Naive B cell (primary cell): Measurements from ENCODE around the gene SLC35B2. TPM values are rescaled to one million over a fixed set of nuclear protein-coding genes. Genes with fewer than 3 reads are reported as not detected.

ENCODE experiments used
- ATAC-seq, 2 donors: fragments of 150-1000 bp; cut with Tn5 transposase; 2 replicates each; pipeline ENCODE4 v1.10.0; 2021; ENCODE audit warnings: low read depth in 2 of 2, mild to moderate bottlenecking in 2 of 2, moderate library complexity in 2 of 2
- DNase-seq: peaks from one replicate; pipeline ENCODE4 v3.0.0; 2022
- H3K27ac Mint-ChIP-seq, 6 donors: one replicate each; pipeline ENCODE4 v1.8.0; 2020 to 2022; ENCODE audit warnings: mild to moderate bottlenecking in 6 of 6, mixed read lengths in 6 of 6, moderate library complexity in 5 of 6, inconsistent platforms in 2 of 6
- H3K27me3 Mint-ChIP-seq, 3 donors: one replicate each; pipeline ENCODE4 v1.8.0; 2021 to 2022; ENCODE audit warnings: mixed read lengths in 3 of 3, mild to moderate bottlenecking in 1 of 3
- H3K36me3 Mint-ChIP-seq, 2 donors: one replicate each; pipeline ENCODE4 v1.8.0; 2020 to 2022; ENCODE audit warnings: mixed read lengths in 2 of 2, inconsistent platforms in 1 of 2, mild to moderate bottlenecking in 1 of 2
- H3K4me1 Mint-ChIP-seq, 3 donors: one replicate each; pipeline ENCODE4 v1.8.0; 2020 to 2022; ENCODE audit warnings: mixed read lengths in 3 of 3, inconsistent platforms in 1 of 3, mild to moderate bottlenecking in 1 of 3, moderate library complexity in 1 of 3
- H3K4me3 Mint-ChIP-seq, 8 donors: one replicate each; pipeline ENCODE4 v1.8.0; 2020 to 2022; ENCODE audit warnings: mild to moderate bottlenecking in 8 of 8, mixed read lengths in 8 of 8, moderate library complexity in 8 of 8, inconsistent platforms in 2 of 8
- H3K9me3 Mint-ChIP-seq, 7 donors: one replicate each; pipeline ENCODE4 v1.8.0; 2020 to 2022; ENCODE audit warnings: mixed read lengths in 7 of 7, mild to moderate bottlenecking in 5 of 7, inconsistent platforms in 2 of 7, moderate library complexity in 1 of 7
- polyA plus RNA-seq, 6 donors: library from polyadenylated mRNA; unstranded; fragments of 300-500 nt; fragmentation: Illumina TruSeq; gene quantifications; one replicate each; pipeline ENCODE4 v1.2.3, GENCODE V29; 2021; ENCODE audit warnings: low read depth in 6 of 6

SLC35B2 gene
- polyA plus RNA-seq: 10 to 100 TPM; 24.2 to 38.6 (median 27.2) TPM

DNA sequence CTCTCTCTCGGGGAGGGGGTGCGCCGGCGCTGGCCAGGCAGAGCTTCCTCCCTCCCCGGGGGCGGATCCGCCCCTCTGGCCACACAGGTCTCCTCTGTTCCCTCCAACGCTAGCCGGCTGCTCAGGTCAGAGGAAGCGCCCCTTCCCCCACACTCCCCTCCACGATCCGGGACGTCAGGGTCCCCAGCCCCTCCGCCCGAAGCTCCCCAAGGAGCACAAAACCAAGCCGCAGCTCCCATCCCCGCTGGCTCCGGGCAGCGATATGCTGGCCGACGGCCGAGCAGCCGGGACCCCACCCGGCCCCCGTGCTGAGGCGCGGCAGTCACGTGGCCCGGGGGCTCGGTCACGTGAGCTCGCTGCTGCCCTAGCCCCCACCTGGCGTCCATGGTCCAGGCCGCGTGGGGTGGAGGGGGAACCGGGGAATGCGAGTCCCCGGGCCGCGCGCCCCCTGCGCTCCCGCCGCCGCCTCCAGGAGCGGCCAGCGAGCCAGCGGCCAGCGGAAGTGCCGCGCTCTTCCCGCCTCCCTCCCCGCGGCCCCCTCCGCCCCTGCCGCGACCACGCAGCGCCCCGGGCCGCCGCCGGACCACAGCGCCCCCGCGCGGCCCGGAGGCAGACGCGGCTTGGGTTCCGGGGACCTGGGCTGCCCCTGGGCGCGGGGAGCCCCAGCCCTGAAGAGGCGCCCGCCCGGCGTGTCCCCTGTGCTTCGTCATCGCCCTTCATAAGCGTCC, at the start of gene SLC35B2:
Gene SLC35B2 (minus strand): TSS at position 504 of the 728 bp plus-strand sequence. CDS start 118 bp downstream, at position 386.
- peaks cover 20 to 46% of the 10 kb centered on the region in 2 donors for H3K36me3 Mint-ChIP-seq
- H3K27ac Mint-ChIP-seq: peak within 1 kb of the TSS; percentile 96 to 100 (median 98)
- no peaks in the 10 kb centered on the region for H3K27me3 Mint-ChIP-seq
- ATAC-seq (peak; percentile 70 to 78), DNase-seq (peak; percentile 76)
- H3K4me3 Mint-ChIP-seq: peak within 1 kb of the TSS; percentile 82 to 97 (median 93)
- H3K4me1 Mint-ChIP-seq: peaks cover 69 to 89% (median 85%) of the 10 kb centered on the region in 3 donors
- peaks cover 0 to 2% (median 0%) of the 10 kb centered on the region in 7 donors for H3K9me3 Mint-ChIP-seq

- Mint-ChIP-seq H3K4me1 (peaks cover 3 to 9% (median 4%) of the 10 kb centered on the region in 3 donors), H3K9me3 (no peaks in the 10 kb centered on the region), H3K36me3 (peaks cover 8 to 27% of the 10 kb centered on the region in 2 donors), H3K27me3 (no peaks in the 10 kb centered on the region), H3K27ac (peak overlapping the region in 1 of 6 donors; percentile 41), H3K4me3 (no peak overlapping the region)
- no peak for DNase-seq
- ATAC-seq: no peak
These were observed 49.4 kb upstream of the SLC35B2 start for GRCh38 chr6:44306710-44307109.

GRCh38 chr6:44305200-44305725, 47.9 kb upstream of the SLC35B2 start:
- Mint-ChIP-seq H3K27ac (peak overlapping the region in 2 of 6 donors; percentile 24 to 53), H3K4me3 (no peak overlapping the region), H3K27me3 (no peaks in the 10 kb centered on the region), H3K9me3 (no peaks in the 10 kb centered on the region), H3K36me3 (peaks cover 8 to 37% of the 10 kb centered on the region in 2 donors), H3K4me1 (peaks cover 0 to 7% (median 5%) of the 10 kb centered on the region in 3 donors)
- DNase-seq (no peak), ATAC-seq (no peak)

DNA sequence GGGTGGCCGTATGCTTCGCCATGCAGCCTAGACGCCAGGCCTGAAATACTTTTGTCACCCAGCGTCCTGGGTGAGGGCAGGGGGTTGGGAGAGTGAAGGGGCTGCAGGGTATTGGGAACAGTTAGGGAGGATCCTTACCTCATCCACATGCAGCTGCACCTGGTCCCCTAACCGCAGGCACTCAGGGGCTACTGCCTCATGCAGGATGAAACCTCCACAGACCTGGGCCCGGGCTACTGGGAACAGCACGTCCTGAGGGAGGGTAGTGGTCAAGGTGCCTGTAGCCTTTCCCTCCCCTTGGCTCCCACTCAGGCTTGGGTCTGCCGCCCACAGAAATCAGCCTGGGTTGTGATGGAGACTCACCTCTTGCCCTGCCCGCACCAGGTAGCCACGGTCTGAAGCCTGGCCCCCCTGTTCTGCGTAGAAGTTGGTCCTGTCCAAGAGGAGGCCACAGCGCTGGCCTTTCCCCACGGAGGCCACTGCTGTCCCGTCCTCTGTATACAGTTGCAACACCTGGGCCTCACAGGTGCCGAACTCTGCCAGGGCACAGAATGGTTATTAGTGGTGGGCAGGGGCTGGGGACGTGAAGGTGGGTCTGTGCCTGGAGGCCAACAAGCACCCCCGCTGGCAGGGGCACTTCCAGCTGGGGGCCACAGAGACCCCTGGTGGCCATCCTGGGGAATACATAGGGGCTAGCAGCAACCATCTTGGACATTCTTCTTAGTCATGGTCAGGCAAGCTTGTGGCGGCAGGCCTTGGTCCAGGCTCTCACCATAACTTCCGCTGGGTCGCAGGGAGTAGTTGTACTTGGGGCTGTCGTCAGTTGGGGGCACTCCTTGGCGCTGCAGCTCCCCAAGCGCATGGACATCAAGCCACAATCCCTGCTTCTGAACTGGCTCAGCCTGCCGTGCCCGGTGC, 47.2 kb upstream of the SLC35B2 start:
- Mint-ChIP-seq H3K4me3 (no peak overlapping the region), H3K9me3 (no peaks in the 10 kb centered on the region), H3K27ac (no peak overlapping the region), H3K4me1 (peaks cover 0 to 5% (median under 1%) of the 10 kb centered on the region in 3 donors), H3K27me3 (no peaks in the 10 kb centered on the region), H3K36me3 (peaks cover 1 to 31% of the 10 kb centered on the region in 2 donors)
- peak; percentile 43 for DNase-seq
- ATAC-seq: peak; percentile 55 to 63

- no peak overlapping the region for H3K4me3 Mint-ChIP-seq
- H3K9me3 Mint-ChIP-seq: no peaks in the 10 kb centered on the region
- peaks cover 0 to 6% (median 0%) of the 10 kb centered on the region in 3 donors for H3K27me3 Mint-ChIP-seq
- no peak for DNase-seq
- no peak overlapping the region for H3K27ac Mint-ChIP-seq
- H3K36me3 Mint-ChIP-seq: peaks cover 0 to 31% of the 10 kb centered on the region in 2 donors
- peaks cover 0 to 5% (median 0%) of the 10 kb centered on the region in 3 donors for H3K4me1 Mint-ChIP-seq
- no peak for ATAC-seq
These were observed 46.5 kb upstream of the SLC35B2 start for GRCh38 chr6:44303842-44304241.

DNA sequence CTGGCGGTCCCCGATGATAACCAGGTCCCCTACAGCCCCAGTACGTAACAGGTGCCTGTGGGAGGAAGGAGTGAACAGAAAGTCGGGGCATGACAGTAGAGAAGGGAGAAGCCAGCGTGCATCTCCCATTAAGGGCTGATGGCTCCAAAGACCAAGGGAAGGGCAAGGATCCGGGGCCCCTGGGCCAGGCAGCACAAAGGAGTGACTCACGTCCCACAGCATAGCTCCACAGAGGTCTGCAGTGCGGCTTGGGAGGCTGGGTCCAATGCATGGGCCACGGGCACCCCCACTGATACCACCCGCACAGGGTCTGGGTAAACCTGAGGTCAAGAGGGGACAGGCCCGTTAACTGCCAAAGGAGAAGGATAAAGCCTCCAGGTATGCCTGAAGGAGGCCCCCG, 45.5 kb upstream of the SLC35B2 start:
- Mint-ChIP-seq H3K9me3 (no peaks in the 10 kb centered on the region), H3K27ac (no peak overlapping the region), H3K36me3 (peaks cover 0 to 33% of the 10 kb centered on the region in 2 donors), H3K27me3 (peaks cover 4 to 10% (median 6%) of the 10 kb centered on the region in 3 donors), H3K4me3 (no peak overlapping the region), H3K4me1 (peaks cover 0 to 7% (median 6%) of the 10 kb centered on the region in 3 donors)
- ATAC-seq (no peak), DNase-seq (no peak)

- no peak for ATAC-seq
- Mint-ChIP-seq H3K9me3 (no peaks in the 10 kb centered on the region), H3K4me1 (peaks cover 2 to 14% (median 10%) of the 10 kb centered on the region in 3 donors), H3K36me3 (peaks cover 0 to 33% of the 10 kb centered on the region in 2 donors), H3K27ac (no peak overlapping the region), H3K4me3 (no peak overlapping the region), H3K27me3 (peaks cover 4 to 14% (median 11%) of the 10 kb centered on the region in 3 donors)
- no peak for DNase-seq
These were observed 44.6 kb upstream of the SLC35B2 start for GRCh38 chr6:44301782-44302564.

GRCh38 chr6:44301106-44301505, 43.8 kb upstream of the SLC35B2 start:
- H3K36me3 Mint-ChIP-seq: peaks cover 0 to 33% of the 10 kb centered on the region in 2 donors
- H3K27me3 Mint-ChIP-seq: peaks cover 11 to 23% (median 19%) of the 10 kb centered on the region in 3 donors
- peaks cover 0 to 1% (median 0%) of the 10 kb centered on the region in 7 donors for H3K9me3 Mint-ChIP-seq
- no peak overlapping the region for H3K27ac Mint-ChIP-seq
- ATAC-seq (no peak), DNase-seq (no peak)
- peaks cover 10 to 20% (median 18%) of the 10 kb centered on the region in 3 donors for H3K4me1 Mint-ChIP-seq
- H3K4me3 Mint-ChIP-seq: no peak overlapping the region

- H3K27me3 Mint-ChIP-seq: peaks cover 16 to 31% (median 27%) of the 10 kb centered on the region in 3 donors
- H3K9me3 Mint-ChIP-seq: peaks cover 0 to 1% (median 0%) of the 10 kb centered on the region in 7 donors
- H3K36me3 Mint-ChIP-seq: peaks cover 0 to 33% of the 10 kb centered on the region in 2 donors
- DNase-seq (no peak), ATAC-seq (no peak)
- H3K4me3 Mint-ChIP-seq: peak overlapping the region in 1 of 8 donors; percentile 69
- H3K27ac Mint-ChIP-seq: peak overlapping the region in 1 of 6 donors; percentile 78
- H3K4me1 Mint-ChIP-seq: peaks cover 10 to 20% (median 18%) of the 10 kb centered on the region in 3 donors
These were observed 43.0 kb upstream of the SLC35B2 start for GRCh38 chr6:44300292-44300823.

DNA sequence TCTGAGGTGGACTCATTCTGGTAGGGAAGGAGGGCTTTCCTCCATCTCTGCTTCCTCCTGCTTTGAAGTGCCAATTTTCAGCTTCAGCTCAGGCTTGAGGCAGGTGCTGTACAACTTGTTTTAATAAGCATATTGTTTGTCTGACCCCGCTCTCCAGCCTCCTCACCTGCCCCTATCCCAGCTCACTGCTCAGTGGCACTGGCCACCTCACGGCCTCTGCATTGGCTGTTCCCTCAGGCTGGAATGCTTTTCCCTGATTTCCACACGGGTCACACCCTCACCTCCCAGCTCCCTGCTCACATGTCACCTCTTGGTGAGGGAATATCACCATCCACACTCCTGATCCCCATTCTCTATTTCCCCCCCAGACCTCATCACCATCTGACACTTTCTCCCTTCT, 41.5 kb upstream of the SLC35B2 start:
- ATAC-seq: no peak
- Mint-ChIP-seq H3K4me3 (peak overlapping the region in 3 of 8 donors; percentile 5 to 55 (median 55)), H3K27me3 (peaks cover 26 to 43% (median 39%) of the 10 kb centered on the region in 3 donors), H3K9me3 (peaks cover 0 to 3% (median 0%) of the 10 kb centered on the region in 7 donors), H3K36me3 (peaks cover 0 to 33% of the 10 kb centered on the region in 2 donors), H3K4me1 (peaks cover 10 to 20% (median 18%) of the 10 kb centered on the region in 3 donors), H3K27ac (no peak overlapping the region)
- no peak for DNase-seq

DNA sequence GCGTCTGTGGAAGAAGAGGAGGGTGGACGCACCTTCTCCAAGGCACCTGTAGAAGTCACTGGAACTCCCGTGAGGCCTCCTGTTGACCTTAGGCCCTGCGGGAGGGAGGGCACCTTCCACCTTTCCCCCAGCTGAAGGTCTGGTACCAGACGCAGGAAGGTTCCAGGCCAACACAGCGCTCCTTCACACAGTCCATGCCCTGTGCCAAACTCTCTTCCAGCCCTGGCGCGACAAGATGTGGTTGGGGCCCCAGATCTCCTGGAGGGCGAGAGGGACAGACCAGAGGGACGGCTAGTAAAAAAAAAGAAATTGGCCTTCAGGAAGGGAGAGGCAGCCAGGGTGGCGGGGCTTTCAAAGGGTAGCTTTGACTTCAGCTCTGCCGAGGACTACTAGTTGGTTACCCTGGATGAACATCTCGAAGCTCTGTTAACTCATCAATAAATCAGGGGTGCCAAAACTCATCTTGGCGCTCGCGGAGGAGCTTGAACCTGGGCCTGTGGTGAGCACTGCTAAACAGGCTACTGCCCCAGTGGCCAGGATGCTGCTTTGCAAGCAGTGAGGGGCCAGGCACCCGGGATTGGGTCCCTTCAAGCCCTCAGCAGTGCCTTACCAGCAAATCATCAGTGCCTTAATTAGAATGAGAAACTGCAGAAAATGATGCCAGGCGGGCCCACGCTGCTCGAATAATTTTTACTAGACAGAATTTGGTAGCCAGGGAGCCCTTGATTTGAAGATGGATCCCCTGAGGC, 40.9 kb upstream of the SLC35B2 start:
- peak overlapping the region in 1 of 6 donors; percentile 74 for H3K27ac Mint-ChIP-seq
- peaks cover 10 to 20% (median 18%) of the 10 kb centered on the region in 3 donors for H3K4me1 Mint-ChIP-seq
- no peak for DNase-seq
- H3K36me3 Mint-ChIP-seq: peaks cover 0 to 28% of the 10 kb centered on the region in 2 donors
- H3K4me3 Mint-ChIP-seq: peak overlapping the region in 7 of 8 donors; percentile 42 to 78 (median 64)
- H3K27me3 Mint-ChIP-seq: peaks cover 30 to 49% (median 39%) of the 10 kb centered on the region in 3 donors
- H3K9me3 Mint-ChIP-seq: peaks cover 0 to 3% (median 0%) of the 10 kb centered on the region in 7 donors
- ATAC-seq: no peak
